HepG2 (cell line): ENCODE measurements around the gene GNB1. TPM values are rescaled to one million over a fixed set of nuclear protein-coding genes. Genes with fewer than 3 reads are reported as not detected.

Source experiments
- ATF7 ChIP-seq, 2 experiments: fragments of 450-650 bp in 1 of 2; sonication (generic) in 1 of 2; formaldehyde crosslinking in 1 of 2; IDR thresholded peaks; 2 replicates each; pipeline versions ENCODE4 v1.4.0 to v1.6.1; 2016 to 2020; ENCODE audit warnings: antibody characterized with exemption in 1 of 2, mild to moderate bottlenecking in 1 of 2, missing genetic modification reagents in 1 of 2
- FOSL1 ChIP-seq: sonication (generic); formaldehyde crosslinking; IDR thresholded peaks from 2 replicates; pipeline ENCODE4 v1.9.0; 2021; ENCODE audit warnings: missing genetic modification reagents, borderline replicate concordance
- GABPA ChIP-seq, 2 experiments: IDR thresholded peaks; 2 replicates each; pipeline ENCODE4 v1.6.1; 2011 to 2016; ENCODE audit warnings: low read depth in 2 of 2, low read length in 1 of 2, missing biosample characterization in 1 of 2, missing genetic modification characterization in 1 of 2
- GATAD1 ChIP-seq: IDR thresholded peaks from 2 replicates; pipeline ENCODE4 v1.6.1; 2016; ENCODE audit warnings: missing genetic modification reagents, missing compliant biosample characterization
- HIC2 ChIP-seq: sonication (generic); formaldehyde crosslinking; IDR thresholded peaks from 2 replicates; pipeline ENCODE4 v1.9.0; 2022; ENCODE audit warnings: low read depth, missing genetic modification reagents
- HNF4A ChIP-seq: sonication (generic); formaldehyde crosslinking; IDR thresholded peaks from 2 replicates; pipeline ENCODE4 v1.4.0; 2020; ENCODE audit warnings: missing genetic modification reagents
- KDM5A ChIP-seq: fragments of 200-600 bp; sonication (generic); IDR thresholded peaks from 2 replicates; pipeline ENCODE4 v1.7.0; 2018; ENCODE audit warnings: antibody characterized with exemption, mild to moderate bottlenecking, low read length, borderline replicate concordance
- MTF2 ChIP-seq: sonication (generic); formaldehyde crosslinking; IDR thresholded peaks from 2 replicates; pipeline ENCODE4 v1.5.0; 2020; ENCODE audit warnings: missing genetic modification reagents, borderline replicate concordance
- SIN3B ChIP-seq: fragments of 150-350 bp; IDR thresholded peaks from 2 replicates; pipeline ENCODE4 v1.6.1; 2014; ENCODE audit warnings: low read length
- ZBTB2 ChIP-seq: sonication (generic); formaldehyde crosslinking; IDR thresholded peaks from 2 replicates; pipeline ENCODE4 v1.8.0; 2022; ENCODE audit warnings: low read depth, missing genetic modification reagents
- ZBTB26 ChIP-seq: IDR thresholded peaks from 2 replicates; pipeline ENCODE4 v1.6.1; 2016; ENCODE audit warnings: missing compliant biosample characterization, missing genetic modification reagents, borderline replicate concordance
- ZNF235 ChIP-seq: sonication (generic); formaldehyde crosslinking; IDR thresholded peaks from 2 replicates; pipeline ENCODE4 v1.8.1; 2023; ENCODE audit warnings: mild to moderate bottlenecking, missing genetic modification reagents, borderline replicate concordance
- ZNF318 ChIP-seq: sonication (generic); formaldehyde crosslinking; IDR thresholded peaks from 2 replicates; pipeline ENCODE4 v1.4.0; 2020; ENCODE audit warnings: mild to moderate bottlenecking, missing genetic modification reagents
- ZNF605 ChIP-seq: sonication (generic); formaldehyde crosslinking; IDR thresholded peaks from 2 replicates; pipeline ENCODE4 v1.8.0; 2022; ENCODE audit warnings: mild to moderate bottlenecking, missing genetic modification reagents
- ZNF775 ChIP-seq: sonication (generic); formaldehyde crosslinking; IDR thresholded peaks from 2 replicates; pipeline ENCODE4 v1.4.0; 2020; ENCODE audit warnings: missing genetic modification reagents, mild to moderate bottlenecking, moderate library complexity, borderline replicate concordance
- ZNF788 ChIP-seq: sonication (generic); formaldehyde crosslinking; IDR thresholded peaks from 2 replicates; pipeline ENCODE4 v1.5.0; 2020; ENCODE audit warnings: mild to moderate bottlenecking, missing genetic modification reagents, borderline replicate concordance
- polyA plus RNA-seq, 8 experiments: library from polyadenylated mRNA; depleted of rRNA in 3 of 8; stranded (reverse) in 7 of 8; unstranded in 1 of 8; fragments of >200 nt; fragmentation: Illumina TruSeq in 4 of 8; extraction: Trizol in 4 of 8; gene quantifications; 2 replicates each; pipeline versions ENCODE4 v1.2.1 to v1.2.3, GENCODE V29; 2011 to 2016; ENCODE audit warnings: low read depth in 4 of 8, missing spikeins in 1 of 8, mixed read lengths in 1 of 8; ENCODE audit not compliant: insufficient read depth in 1 of 8
- total RNA-seq, 5 experiments: library from RNA; depleted of rRNA; stranded (reverse); fragments of >200 nt; fragmentation: Illumina TruSeq; extraction: Trizol; gene quantifications; 2 replicates each; pipeline ENCODE4 v1.2.3, GENCODE V29; 2016; ENCODE audit warnings: low read depth in 1 of 5

GNB1 gene
- total and polyA plus RNA-seq, 2 of the 13 experiments (the other 11 are each of a cell fraction or from before 2014, with no cell fraction given): 66.2 to 327 TPM

- TF ChIP-seq KDM5A (no peak), GABPA (IDR thresholded peaks at IDR 0.05; ENCODE audit: low read depth, low read length) (no peak), GABPA (CRISPR knock-in tag; IDR thresholded peaks at IDR 0.05; ENCODE audit: low read depth) (no peak), ZNF318 (CRISPR knock-in tag) (no peak), ATF7 (IDR thresholded peaks at IDR 0.05) (peak; percentile 43; the same call in 1 of the 2 replicates), ATF7 (CRISPR knock-in tag; IDR thresholded peaks at IDR 0.05) (0 out of 2 replicates have a peak, but pooled peaks have one; percentile 23), ZNF788 (CRISPR knock-in tag) (no peak), FOSL1 (CRISPR knock-in tag) (no peak), ZNF775 (CRISPR knock-in tag) (no peak), MTF2 (CRISPR knock-in tag) (no peak), ZNF605 (CRISPR knock-in tag) (peak; percentile 62; the same call in 1 of the 2 replicates), HIC2 (CRISPR knock-in tag) (no peak), ZBTB26 (CRISPR knock-in tag) (no peak), ZNF235 (no peak), GATAD1 (CRISPR knock-in tag) (no peak), HNF4A (CRISPR knock-in tag) (peak; percentile 50; the same call in 1 of the 2 replicates), ZBTB2 (CRISPR knock-in tag) (no peak), SIN3B (no peak)
Observed at GRCh38 chr1:1832820-1833219, 58.1 kb downstream of the GNB1 start (continued).
